Hindlimb muscle (tissue), 1 donor: ENCODE data around the gene JMJD4. TPM values are rescaled to one million over a fixed set of nuclear protein-coding genes. Genes with fewer than 3 reads are reported as not detected.

Source experiments
- polyA plus RNA-seq: library from polyadenylated mRNA; unstranded; fragments of 120-200 nt; gene quantifications from one replicate; pipeline ENCODE4 v1.2.1, GENCODE V29; 2013; ENCODE audit not compliant: insufficient read length

JMJD4 gene
- polyA plus RNA-seq, 1 donor = 20.7 TPM

Other genes starting within 250 kb of the JMJD4 start
- gene ZNF678, start 171.7 kb downstream of the JMJD4 start, polyA plus RNA-seq = 9.3 TPM
- 35.2 TPM for gene SNAP47, start 133 bp upstream of the JMJD4 start, polyA plus RNA-seq
- not detected for gene PRSS38, start 80.4 kb upstream of the JMJD4 start, polyA plus RNA-seq
- 11.3 TPM for gene WNT9A, start 212.6 kb upstream of the JMJD4 start, polyA plus RNA-seq